ENCODE results near the gene KRT72.

The KRT72 gene

GRCh38 chr12:52542785-52543318 lies 58.4 kb downstream of the KRT72 start:
- no peak for DNase-seq (ENCODE audit: low read depth in 2 of 2)

DNA sequence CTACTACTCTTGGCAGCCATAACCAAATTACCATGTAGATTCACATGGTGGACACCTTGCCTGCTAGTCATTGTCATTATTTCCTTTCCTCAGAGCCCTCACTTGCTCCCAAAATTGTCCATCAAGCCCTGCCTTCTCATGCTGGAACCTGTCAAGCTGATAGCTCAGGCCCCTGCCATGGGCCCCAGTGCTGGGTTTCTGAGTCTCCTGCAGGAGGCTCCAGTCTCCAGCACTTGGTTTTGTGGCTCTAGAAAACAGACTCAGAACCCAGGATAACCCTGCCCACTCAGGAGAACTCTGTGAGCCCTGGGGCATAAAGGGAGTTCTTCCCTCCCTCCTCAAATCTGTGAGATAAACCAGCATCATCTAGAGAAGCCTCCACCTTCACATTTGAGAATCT lies 59.1 kb downstream of the KRT72 start:
- no peak for DNase-seq (ENCODE audit: low read depth in 2 of 2)

DNA sequence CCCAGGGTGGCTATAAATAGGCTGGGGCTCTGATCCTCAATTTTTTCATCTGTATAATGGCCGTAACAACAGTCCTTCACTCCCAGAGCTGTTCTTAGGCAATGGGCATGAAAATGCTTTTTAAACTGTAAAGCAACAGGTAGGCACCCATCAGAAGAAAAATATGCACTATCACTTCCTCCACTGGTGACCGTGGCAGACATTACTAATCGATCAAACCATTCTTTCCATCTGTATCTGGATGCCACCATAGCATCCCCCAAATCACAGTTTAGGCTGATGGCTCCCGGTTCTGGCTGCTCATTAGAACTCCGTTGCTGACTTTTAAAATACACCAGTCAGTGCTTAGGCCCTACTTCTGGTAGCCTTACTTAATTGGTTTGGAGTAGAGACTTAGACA lies 59.6 kb downstream of the KRT72 start:
- DNase-seq (ENCODE audit: low read depth in 2 of 2): no peak

GRCh38 chr12:52540531-52540930 lies 60.7 kb downstream of the KRT72 start:
- DNase-seq (ENCODE audit: low read depth in 2 of 2): no peak

- DNase-seq (ENCODE audit: low read depth in 2 of 2): no peak
Measured at GRCh38 chr12:52539821-52540173, 61.5 kb downstream of the KRT72 start.

DNA sequence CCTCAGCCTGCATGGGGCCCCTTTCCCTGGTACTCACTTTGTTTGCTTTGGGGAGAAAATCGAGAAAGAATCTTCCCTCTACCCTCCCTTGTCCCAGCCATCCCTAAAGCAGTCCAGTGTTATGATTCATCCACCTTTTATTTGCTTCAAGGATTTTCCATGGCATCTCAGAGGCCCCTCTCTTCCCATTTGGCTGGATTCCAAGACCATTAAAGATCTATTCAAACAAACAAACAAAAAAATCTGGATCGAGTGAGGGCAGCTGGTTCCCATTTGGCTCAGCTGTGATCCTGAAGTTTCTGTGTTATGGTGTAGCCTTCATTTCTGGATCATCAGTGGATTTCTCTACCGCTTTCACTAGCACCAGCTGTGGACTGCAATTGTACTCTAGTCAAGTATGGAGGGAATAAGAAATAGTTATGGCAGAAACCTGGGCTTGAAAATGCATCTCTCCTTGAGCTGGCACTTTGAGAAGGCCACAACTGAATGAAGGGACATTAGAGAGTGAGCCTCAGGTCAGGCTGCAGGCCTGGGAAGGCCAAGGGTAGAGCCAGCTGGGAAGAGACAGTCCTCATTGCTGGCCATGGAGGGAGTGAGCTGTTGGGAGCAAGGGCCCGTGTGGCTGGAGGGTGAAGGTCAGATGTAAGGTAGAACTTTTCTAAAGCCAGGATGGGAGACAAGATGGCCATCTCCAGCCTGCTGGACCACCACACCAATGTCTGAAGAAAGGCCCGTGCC lies 62.0 kb downstream of the KRT72 start:
- no peak for DNase-seq (ENCODE audit: low read depth in 2 of 2)

DNA sequence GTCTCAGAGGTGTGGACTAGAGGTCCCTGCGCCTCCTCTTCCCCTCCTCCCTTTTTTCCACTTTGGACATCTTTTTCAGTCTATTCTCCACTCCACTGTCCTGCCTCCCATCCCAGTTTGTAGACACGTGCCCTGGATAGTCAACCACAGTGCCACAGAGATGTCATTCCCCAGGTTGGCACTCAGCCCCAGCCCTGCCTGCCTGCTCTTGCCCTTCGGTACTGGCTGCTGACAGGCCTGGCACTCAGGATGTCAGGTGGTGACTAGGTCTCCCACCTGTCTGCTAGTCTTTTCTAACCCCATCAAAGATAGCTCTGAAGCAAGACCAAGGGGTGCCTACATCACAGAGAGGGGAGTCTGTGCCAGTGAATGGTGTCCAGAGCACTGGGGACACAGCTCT lies 64.2 kb downstream of the KRT72 start:
- DNase-seq (ENCODE audit: low read depth in 2 of 2): no peak
